ENCODE data around the gene TBK1.

Gene TBK1

DNA sequence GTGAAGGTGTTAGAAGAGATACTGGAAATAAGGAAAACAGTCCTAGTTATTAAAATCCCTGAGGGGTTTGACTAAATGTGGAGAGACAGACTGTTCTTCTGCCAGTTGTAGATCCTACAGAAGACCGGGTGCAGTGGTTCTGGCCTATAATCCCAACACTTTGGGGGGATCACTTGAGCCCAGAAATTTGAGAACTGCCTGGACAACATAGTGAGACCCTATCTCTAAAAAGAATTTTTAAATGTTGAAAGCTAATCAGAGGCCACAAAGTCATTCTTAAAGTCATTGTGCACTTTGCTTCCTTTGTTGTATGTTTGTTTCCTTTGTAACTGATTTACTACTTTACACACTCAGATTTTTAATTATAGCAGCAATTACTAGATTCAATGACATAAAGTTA is 97.2 kb downstream of the TBK1 start:
- DNase-seq (ENCODE audit: low read depth) = no peak

- DNase-seq (ENCODE audit: low read depth) = no peak
Observed at GRCh38 chr12:64550755-64551154, 98.8 kb downstream of the TBK1 start.

GRCh38 chr12:64551676-64552075 is 99.8 kb downstream of the TBK1 start:
- no peak for DNase-seq (ENCODE audit: low read depth)

Measured in stimulated activated CD8-positive, alpha-beta memory T cell treated with anti-CD3 and anti-CD28 coated beads, Interleukin-15, amount 100 ng/mL, for 24 hours (primary cell).